ENCODE data around the gene KRT9.

DNA sequence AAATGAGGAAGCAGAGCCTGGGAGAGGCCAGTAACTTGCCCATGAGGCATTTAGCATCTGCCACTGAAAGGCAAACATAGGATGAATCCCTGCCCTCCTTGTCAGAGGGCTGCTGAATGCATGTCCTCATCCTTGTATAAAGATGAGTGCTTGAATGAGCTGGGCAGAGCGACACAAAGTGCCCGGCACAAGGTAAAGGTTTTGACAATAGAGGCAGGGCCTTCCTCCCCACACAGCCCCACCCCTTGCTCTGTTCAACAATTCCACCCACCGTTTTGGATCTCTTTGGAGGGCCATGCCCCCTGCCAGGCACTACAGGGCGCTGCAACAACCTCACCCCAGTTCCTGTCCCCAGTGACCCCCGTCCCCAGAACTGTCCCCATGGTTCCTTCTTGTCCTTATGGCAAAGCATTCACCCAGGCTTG is 42.4 kb downstream of the KRT9 start:
- TF ChIP-seq FOXM1 (IDR thresholded peaks at IDR 0.05; ENCODE audit: low read depth, low read length) = no peak
- TF ChIP-seq TAF1 (IDR thresholded peaks at IDR 0.05; ENCODE audit: borderline replicate concordance, low read depth, low read length) = no peak
